ENCODE measurements around the gene DCTN5. TPM values are rescaled to one million over a fixed set of nuclear protein-coding genes. Genes with fewer than 3 reads are reported as not detected.

DCTN5 gene
- total and polyA plus RNA-seq, 2 of the 13 experiments (the other 11 are each of a cell fraction or from before 2014, with no cell fraction given) = 105 to 207 TPM

DNA sequence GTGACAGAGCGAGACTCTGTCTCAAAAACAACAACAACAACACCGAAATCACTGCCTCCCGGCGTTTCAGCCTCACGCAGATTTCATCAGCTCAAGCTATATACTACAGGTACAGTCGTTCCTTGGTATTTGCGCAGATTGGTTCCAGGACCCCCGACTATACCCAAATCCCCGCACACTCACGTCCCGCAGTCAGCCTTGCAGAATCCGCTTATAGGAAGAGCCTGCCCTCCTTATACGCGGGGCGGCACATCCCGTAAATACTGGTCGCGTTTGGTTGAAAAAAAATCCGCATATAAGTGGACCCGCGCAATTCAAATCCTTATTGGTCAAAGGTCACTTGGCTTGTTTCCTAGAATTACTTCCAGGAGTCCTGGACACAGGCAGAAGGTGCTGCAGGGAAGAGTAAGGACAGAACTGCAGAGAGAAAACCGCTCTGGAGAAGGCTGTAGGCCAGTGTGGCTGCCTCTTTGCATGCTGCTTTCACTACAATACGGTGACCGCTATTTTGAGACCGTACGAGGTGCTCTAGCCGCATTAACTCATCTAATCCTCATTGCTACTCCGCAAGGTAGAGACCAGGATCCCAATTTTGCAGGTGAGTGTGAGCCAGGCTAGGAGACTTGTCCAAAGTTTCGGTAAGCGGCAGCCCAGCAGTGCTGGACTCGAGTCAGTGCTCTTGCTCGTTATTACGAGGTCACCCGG is 45.9 kb upstream of the DCTN5 start (continued):
- TF ChIP-seq, protein P1, sequence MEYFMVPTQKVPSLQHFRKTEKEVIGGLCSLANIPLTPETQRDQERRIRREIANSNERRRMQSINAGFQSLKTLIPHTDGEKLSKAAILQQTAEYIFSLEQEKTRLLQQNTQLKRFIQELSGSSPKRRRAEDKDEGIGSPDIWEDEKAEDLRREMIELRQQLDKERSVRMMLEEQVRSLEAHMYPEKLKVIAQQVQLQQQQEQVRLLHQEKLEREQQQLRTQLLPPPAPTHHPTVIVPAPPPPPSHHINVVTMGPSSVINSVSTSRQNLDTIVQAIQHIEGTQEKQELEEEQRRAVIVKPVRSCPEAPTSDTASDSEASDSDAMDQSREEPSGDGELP (IDR thresholded peaks at IDR 0.05; ENCODE audit: borderline replicate concordance, low read depth) = no peak
- TF ChIP-seq SMAD1 (CRISPR knock-in tag; IDR thresholded peaks at IDR 0.05; ENCODE audit: borderline replicate concordance, low read depth) (no peak), ZNF232 (CRISPR knock-in tag; IDR thresholded peaks at IDR 0.05; ENCODE audit: borderline replicate concordance) (no peak; the same call in 1 of the 2 replicates), ZNF562 (CRISPR knock-in tag; IDR thresholded peaks at IDR 0.05; ENCODE audit: borderline replicate concordance) (no peak), SP4 (CRISPR knock-in tag; IDR thresholded peaks at IDR 0.05) (0 out of 2 replicates have a peak, but pooled peaks have one; percentile 27), KMT2B (CRISPR knock-in tag; IDR thresholded peaks at IDR 0.05) (no peak; the same call in 1 of the 2 replicates), ZNF589 (CRISPR knock-in tag; conservative IDR thresholded peaks at IDR 0.05) (no peak), ZNF556 (CRISPR knock-in tag; IDR thresholded peaks at IDR 0.05; ENCODE audit: borderline replicate concordance) (no peak), ZFX (CRISPR knock-in tag; IDR thresholded peaks at IDR 0.05; ENCODE audit: low read depth) (no peak), ZNF207 (IDR thresholded peaks at IDR 0.05; ENCODE audit: borderline replicate concordance) (no peak), NBN (conservative IDR thresholded peaks at IDR 0.05) (no peak)
- TF ChIP-seq, protein P2, sequence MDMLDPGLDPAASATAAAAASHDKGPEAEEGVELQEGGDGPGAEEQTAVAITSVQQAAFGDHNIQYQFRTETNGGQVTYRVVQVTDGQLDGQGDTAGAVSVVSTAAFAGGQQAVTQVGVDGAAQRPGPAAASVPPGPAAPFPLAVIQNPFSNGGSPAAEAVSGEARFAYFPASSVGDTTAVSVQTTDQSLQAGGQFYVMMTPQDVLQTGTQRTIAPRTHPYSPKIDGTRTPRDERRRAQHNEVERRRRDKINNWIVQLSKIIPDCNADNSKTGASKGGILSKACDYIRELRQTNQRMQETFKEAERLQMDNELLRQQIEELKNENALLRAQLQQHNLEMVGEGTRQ (IDR thresholded peaks at IDR 0.05; ENCODE audit: low read depth, low read length) = no peak
- TF ChIP-seq, protein P2 (CRISPR knock-in tag; IDR thresholded peaks at IDR 0.05; ENCODE audit: borderline replicate concordance) = 0 out of 2 replicates have a peak, but pooled peaks have one; percentile 27
- TF ChIP-seq, protein P3, sequence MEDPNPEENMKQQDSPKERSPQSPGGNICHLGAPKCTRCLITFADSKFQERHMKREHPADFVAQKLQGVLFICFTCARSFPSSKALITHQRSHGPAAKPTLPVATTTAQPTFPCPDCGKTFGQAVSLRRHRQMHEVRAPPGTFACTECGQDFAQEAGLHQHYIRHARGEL (CRISPR knock-in tag; IDR thresholded peaks at IDR 0.05) = no peak
- TF ChIP-seq, protein P4, sequence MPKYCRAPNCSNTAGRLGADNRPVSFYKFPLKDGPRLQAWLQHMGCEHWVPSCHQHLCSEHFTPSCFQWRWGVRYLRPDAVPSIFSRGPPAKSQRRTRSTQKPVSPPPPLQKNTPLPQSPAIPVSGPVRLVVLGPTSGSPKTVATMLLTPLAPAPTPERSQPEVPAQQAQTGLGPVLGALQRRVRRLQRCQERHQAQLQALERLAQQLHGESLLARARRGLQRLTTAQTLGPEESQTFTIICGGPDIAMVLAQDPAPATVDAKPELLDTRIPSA (CRISPR knock-in tag; IDR thresholded peaks at IDR 0.05; ENCODE audit: borderline replicate concordance) = no peak
- TF ChIP-seq, protein P5, sequence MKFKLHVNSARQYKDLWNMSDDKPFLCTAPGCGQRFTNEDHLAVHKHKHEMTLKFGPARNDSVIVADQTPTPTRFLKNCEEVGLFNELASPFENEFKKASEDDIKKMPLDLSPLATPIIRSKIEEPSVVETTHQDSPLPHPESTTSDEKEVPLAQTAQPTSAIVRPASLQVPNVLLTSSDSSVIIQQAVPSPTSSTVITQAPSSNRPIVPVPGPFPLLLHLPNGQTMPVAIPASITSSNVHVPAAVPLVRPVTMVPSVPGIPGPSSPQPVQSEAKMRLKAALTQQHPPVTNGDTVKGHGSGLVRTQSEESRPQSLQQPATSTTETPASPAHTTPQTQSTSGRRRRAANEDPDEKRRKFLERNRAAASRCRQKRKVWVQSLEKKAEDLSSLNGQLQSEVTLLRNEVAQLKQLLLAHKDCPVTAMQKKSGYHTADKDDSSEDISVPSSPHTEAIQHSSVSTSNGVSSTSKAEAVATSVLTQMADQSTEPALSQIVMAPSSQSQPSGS (CRISPR knock-in tag; IDR thresholded peaks at IDR 0.05) = no peak
- TF ChIP-seq, protein P6, sequence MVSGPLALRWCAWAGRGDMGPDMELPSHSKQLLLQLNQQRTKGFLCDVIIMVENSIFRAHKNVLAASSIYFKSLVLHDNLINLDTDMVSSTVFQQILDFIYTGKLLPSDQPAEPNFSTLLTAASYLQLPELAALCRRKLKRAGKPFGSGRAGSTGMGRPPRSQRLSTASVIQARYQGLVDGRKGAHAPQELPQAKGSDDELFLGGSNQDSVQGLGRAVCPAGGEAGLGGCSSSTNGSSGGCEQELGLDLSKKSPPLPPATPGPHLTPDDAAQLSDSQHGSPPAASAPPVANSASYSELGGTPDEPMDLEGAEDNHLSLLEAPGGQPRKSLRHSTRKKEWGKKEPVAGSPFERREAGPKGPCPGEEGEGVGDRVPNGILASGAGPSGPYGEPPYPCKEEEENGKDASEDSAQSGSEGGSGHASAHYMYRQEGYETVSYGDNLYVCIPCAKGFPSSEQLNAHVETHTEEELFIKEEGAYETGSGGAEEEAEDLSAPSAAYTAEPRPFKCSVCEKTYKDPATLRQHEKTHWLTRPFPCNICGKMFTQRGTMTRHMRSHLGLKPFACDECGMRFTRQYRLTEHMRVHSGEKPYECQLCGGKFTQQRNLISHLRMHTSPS (CRISPR knock-in tag; IDR thresholded peaks at IDR 0.05; ENCODE audit: low read depth) = no peak; the same call in 1 of the 2 replicates
- TF ChIP-seq, protein P7, sequence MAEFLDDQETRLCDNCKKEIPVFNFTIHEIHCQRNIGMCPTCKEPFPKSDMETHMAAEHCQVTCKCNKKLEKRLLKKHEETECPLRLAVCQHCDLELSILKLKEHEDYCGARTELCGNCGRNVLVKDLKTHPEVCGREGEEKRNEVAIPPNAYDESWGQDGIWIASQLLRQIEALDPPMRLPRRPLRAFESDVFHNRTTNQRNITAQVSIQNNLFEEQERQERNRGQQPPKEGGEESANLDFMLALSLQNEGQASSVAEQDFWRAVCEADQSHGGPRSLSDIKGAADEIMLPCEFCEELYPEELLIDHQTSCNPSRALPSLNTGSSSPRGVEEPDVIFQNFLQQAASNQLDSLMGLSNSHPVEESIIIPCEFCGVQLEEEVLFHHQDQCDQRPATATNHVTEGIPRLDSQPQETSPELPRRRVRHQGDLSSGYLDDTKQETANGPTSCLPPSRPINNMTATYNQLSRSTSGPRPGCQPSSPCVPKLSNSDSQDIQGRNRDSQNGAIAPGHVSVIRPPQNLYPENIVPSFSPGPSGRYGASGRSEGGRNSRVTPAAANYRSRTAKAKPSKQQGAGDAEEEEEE (CRISPR knock-in tag; IDR thresholded peaks at IDR 0.05; ENCODE audit: borderline replicate concordance) = no peak
